Measurements from ENCODE around the gene ECEL1.

DNA sequence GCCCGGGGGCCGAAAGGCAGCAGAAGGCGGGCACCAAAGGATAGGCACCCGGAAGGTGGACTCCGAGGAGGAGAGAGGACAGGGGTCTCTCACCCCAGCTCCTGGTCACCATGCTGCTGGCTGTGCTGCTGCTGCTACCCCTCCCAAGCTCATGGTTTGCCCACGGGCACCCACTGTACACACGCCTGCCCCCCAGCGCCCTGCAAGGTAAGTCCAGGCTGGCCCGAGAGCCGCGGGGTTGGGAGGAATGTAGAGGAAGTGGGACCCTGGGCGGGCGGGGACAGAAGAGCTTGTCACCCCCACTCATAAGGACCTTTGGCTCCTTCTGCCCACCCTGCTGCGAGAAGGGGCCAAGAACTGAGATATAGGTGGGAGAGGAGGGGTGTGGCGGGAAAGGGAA is 32.9 kb upstream of the ECEL1 start:
- TF ChIP-seq, protein P1, sequence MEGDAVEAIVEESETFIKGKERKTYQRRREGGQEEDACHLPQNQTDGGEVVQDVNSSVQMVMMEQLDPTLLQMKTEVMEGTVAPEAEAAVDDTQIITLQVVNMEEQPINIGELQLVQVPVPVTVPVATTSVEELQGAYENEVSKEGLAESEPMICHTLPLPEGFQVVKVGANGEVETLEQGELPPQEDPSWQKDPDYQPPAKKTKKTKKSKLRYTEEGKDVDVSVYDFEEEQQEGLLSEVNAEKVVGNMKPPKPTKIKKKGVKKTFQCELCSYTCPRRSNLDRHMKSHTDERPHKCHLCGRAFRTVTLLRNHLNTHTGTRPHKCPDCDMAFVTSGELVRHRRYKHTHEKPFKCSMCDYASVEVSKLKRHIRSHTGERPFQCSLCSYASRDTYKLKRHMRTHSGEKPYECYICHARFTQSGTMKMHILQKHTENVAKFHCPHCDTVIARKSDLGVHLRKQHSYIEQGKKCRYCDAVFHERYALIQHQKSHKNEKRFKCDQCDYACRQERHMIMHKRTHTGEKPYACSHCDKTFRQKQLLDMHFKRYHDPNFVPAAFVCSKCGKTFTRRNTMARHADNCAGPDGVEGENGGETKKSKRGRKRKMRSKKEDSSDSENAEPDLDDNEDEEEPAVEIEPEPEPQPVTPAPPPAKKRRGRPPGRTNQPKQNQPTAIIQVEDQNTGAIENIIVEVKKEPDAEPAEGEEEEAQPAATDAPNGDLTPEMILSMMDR (conservative IDR thresholded peaks at IDR 0.05; ENCODE audit: low read depth, low read length) = no peak
- TF ChIP-seq POLR2A (IDR thresholded peaks at IDR 0.05; ENCODE audit: low read depth, low read length) (no peak), SMC3 (IDR thresholded peaks at IDR 0.05; ENCODE audit: low read depth, low read length) (no peak)
